Smooth muscle cell (in vitro differentiated cells): ENCODE measurements around the gene CELA3B. TPM values are rescaled to one million over a fixed set of nuclear protein-coding genes. Genes with fewer than 3 reads are reported as not detected.
"Not testable (repeated sequence)": the region's sequence is repeated elsewhere in the genome, so short reads cannot be mapped to it uniquely, and the experiment has no call there.

Source experiments
- DNase-seq: peaks from one replicate; lab custom pipeline; 2025; ENCODE audit not compliant: unreplicated experiment; lab: John Stamatoyannopoulos, UW
- H2AFZ ChIP-seq: fragments of 200-600 bp; sonication (generic); 2 replicates; pipeline ENCODE4 v1.6.0; 2016; ENCODE audit warnings: antibody characterized with exemption, low read depth, mild to moderate bottlenecking
- H3F3A ChIP-seq: fragments of 200-600 bp; sonication (generic); 2 replicates; pipeline ENCODE4 v1.6.0; 2017; ENCODE audit warnings: antibody characterized with exemption, low read depth
- H3K27ac ChIP-seq: fragments of 200-600 bp; sonication (generic); 2 replicates; pipeline ENCODE4 v1.5.1; 2016; ENCODE audit warnings: low read depth, mild to moderate bottlenecking
- H3K27me3 ChIP-seq: fragments of 200-600 bp; sonication (generic); 2 replicates; pipeline ENCODE4 v1.6.1; 2016; ENCODE audit warnings: low read depth, mild to moderate bottlenecking
- H3K36me3 ChIP-seq: fragments of 200-600 bp; sonication (generic); 2 replicates; pipeline ENCODE4 v1.5.1; 2016; ENCODE audit warnings: low read depth
- H3K4me1 ChIP-seq: fragments of 200-600 bp; sonication (generic); 2 replicates; pipeline ENCODE4 v1.5.1; 2016; ENCODE audit warnings: low read depth
- H3K4me2 ChIP-seq: fragments of 200-600 bp; sonication (generic); 2 replicates; pipeline ENCODE4 v1.6.0; 2016; ENCODE audit warnings: mild to moderate bottlenecking
- H3K4me3 ChIP-seq: fragments of 200-600 bp; sonication (generic); 2 replicates; pipeline ENCODE4 v1.5.1; 2016; ENCODE audit warnings: mild to moderate bottlenecking
- H3K79me2 ChIP-seq: fragments of 200-600 bp; sonication (generic); 2 replicates; pipeline ENCODE4 v1.6.0; 2016; ENCODE audit warnings: low read depth, mild to moderate bottlenecking
- H3K9ac ChIP-seq: fragments of 200-600 bp; sonication (generic); 2 replicates; pipeline ENCODE4 v1.6.0; 2016; ENCODE audit warnings: low read depth
- H3K9me3 ChIP-seq: fragments of 200-600 bp; sonication (generic); replicated peaks from 2 replicates; pipeline ENCODE4 v1.5.1; 2016; ENCODE audit warnings: low read depth
- H4K20me1 ChIP-seq: fragments of 200-600 bp; sonication (generic); 2 replicates; pipeline ENCODE4 v1.6.0; 2016; ENCODE audit warnings: low read depth
- WGBS: methylation state at CpG from one replicate; pipeline ENCODE4 v1.1.7; 2016; ENCODE audit warnings: low lambda C conversion rate; 5-methylcytosine and 5-hydroxymethylcytosine counted together
- polyA plus RNA-seq: library from polyadenylated mRNA; unstranded; fragments of >200 nt; fragmentation: Nextera tagmentation; extraction: Ambion mirVana; gene quantifications from 2 replicates; pipeline ENCODE4 v1.2.1, GENCODE V29; 2016
- total RNA-seq: library from RNA; depleted of rRNA; stranded (reverse); fragments of >200 nt; gene quantifications from 2 replicates; pipeline ENCODE4 v1.2.3, GENCODE V29; 2014

The CELA3B gene
- total and polyA plus RNA-seq, 2 experiments from 2014 or later = not detected

DNA sequence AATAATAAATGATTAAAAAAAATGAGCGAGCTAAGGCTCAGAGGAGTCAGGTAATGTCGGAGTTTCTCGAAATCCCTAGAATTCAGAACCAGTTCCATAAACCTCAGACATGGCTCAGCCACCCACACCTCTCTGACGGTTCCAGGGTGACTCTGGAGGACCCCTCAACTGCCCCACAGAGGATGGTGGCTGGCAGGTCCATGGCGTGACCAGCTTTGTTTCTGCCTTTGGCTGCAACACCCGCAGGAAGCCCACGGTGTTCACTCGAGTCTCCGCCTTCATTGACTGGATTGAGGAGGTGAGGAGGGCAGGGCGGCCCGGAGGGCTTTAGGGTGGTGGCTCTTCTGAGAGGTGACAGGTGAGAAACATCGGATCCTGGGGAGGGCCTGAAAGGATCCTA, 9.6 kb downstream of the CELA3B start:
- not testable (repeated sequence) for H3K4me2 ChIP-seq, H3K9me3 ChIP-seq, H3K4me3 ChIP-seq, H3K27ac ChIP-seq, H3K9ac ChIP-seq, H3K27me3 ChIP-seq, H4K20me1 ChIP-seq, H3K79me2 ChIP-seq, H3F3A ChIP-seq, H3K36me3 ChIP-seq, H3K4me1 ChIP-seq, DNase-seq, H2AFZ ChIP-seq
- WGBS = 88% methylated on average over 10 of the region's 12 CpGs

DNA sequence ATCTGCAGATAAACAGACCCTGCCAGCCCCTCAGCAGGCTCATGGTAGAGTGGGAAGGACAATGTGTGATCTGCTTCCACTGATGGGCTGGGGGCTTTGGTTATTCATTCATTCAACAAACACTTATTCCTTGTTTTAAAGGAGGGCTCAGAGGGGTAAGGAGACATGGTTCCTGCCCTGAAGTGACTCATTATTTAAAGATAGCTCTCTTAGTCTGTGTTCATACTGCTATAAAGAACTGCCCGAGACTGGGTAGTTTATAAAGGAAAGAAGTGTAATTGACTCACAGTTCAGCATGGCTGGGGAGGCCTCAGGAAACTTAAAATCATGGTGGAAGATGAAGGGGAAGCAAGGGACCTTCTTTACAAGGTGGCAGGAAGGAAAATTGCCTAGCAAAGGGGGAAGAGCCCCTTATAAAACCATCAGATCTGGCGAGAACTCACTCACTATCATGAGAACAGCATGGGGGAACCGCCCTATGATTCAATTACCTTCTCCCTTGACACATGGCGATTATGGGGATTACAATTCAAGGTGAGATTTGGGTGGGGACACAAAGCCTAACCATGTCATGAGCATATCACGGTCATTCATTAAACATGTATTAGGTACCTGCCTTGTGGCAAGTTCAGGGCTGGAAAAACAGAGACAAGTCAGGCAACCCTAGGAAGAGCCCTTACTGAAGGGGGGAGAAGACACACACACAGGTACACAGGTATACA, 13.0 kb downstream of the CELA3B start:
- not testable (repeated sequence) for H2AFZ ChIP-seq, H3K4me1 ChIP-seq, H3F3A ChIP-seq, H3K9ac ChIP-seq, H3K9me3 ChIP-seq, H3K79me2 ChIP-seq, H3K36me3 ChIP-seq, H3K4me3 ChIP-seq, DNase-seq, H3K4me2 ChIP-seq, H3K27ac ChIP-seq, H4K20me1 ChIP-seq, H3K27me3 ChIP-seq
- 63% methylated on average over 3 of the region's 5 CpGs for WGBS

DNA sequence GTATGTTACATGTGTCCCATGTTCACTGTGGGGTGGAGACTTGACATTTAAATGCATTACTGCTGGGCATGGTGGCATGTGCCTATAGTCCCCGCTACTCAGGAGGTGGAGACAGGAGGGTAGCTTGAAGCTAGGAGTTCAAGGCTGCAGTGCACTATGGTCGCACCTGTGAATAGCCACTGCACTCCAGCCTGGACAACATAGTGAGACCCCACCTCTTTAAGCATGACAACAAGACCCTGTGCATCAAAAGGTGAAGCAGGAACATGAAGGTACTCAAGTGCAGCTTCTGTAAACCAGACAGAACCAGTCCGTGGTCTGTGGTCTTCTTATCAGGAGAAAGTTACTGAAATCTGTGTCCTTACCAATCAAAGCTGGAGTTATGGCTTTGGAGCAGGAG, 15.4 kb downstream of the CELA3B start:
- not testable (repeated sequence) for H4K20me1 ChIP-seq, H3K4me3 ChIP-seq, H3K4me1 ChIP-seq, DNase-seq, H3K27ac ChIP-seq, H3F3A ChIP-seq, H3K79me2 ChIP-seq, H3K9me3 ChIP-seq, H3K4me2 ChIP-seq, H2AFZ ChIP-seq, H3K27me3 ChIP-seq, H3K9ac ChIP-seq, H3K36me3 ChIP-seq
- WGBS = 95% methylated on average over 3 of the region's 3 CpGs

DNA sequence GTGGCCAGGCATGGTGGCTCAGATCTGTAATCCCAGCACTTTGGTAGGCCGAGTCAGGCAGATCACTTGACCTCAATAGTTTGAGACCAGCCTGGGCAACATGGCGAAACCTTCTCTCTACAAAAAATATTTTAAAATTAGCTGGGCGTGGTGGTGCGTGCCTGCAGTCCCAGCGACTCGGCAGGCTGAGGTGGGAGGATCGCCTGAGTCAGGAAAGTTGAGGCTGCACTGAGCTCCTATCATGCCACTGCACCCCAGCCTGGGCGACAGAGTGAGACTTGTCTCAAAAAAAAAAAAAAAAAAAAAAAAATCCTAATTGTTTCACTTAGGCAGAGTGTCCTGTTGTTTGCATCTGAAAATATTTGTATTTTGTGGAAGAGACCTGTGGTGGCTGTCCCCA, 17.9 kb downstream of the CELA3B start:
- H3K36me3 ChIP-seq, H4K20me1 ChIP-seq, H3K4me3 ChIP-seq, DNase-seq, H3K79me2 ChIP-seq, H3F3A ChIP-seq, H2AFZ ChIP-seq, H3K9ac ChIP-seq, H3K27me3 ChIP-seq, H3K9me3 ChIP-seq, H3K27ac ChIP-seq, H3K4me2 ChIP-seq, H3K4me1 ChIP-seq: not testable (repeated sequence)
- 94% methylated on average over 8 of the region's 8 CpGs for WGBS

DNA sequence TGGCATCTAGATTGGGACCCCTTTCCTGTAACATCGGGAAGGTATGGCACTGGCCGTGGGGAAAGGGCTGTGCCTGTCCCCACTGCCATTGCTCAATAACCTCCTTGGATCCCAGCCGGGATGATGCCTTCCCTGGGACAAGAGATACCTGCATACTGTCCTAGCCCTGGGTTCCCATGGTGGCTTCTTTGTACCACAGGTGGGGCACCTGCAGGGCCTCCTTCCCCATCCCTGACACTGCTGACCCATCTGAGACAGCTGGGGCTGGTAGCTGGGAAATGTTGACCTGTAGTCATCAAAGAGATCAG, 19.8 kb downstream of the CELA3B start:
- H3K79me2 ChIP-seq, H3K9ac ChIP-seq, H3F3A ChIP-seq, H3K27me3 ChIP-seq, H3K36me3 ChIP-seq, H3K4me2 ChIP-seq, DNase-seq, H3K27ac ChIP-seq, H3K9me3 ChIP-seq, H3K4me3 ChIP-seq, H4K20me1 ChIP-seq, H3K4me1 ChIP-seq, H2AFZ ChIP-seq: not testable (repeated sequence)
- 78% methylated on average over 3 of the region's 3 CpGs for WGBS

DNA sequence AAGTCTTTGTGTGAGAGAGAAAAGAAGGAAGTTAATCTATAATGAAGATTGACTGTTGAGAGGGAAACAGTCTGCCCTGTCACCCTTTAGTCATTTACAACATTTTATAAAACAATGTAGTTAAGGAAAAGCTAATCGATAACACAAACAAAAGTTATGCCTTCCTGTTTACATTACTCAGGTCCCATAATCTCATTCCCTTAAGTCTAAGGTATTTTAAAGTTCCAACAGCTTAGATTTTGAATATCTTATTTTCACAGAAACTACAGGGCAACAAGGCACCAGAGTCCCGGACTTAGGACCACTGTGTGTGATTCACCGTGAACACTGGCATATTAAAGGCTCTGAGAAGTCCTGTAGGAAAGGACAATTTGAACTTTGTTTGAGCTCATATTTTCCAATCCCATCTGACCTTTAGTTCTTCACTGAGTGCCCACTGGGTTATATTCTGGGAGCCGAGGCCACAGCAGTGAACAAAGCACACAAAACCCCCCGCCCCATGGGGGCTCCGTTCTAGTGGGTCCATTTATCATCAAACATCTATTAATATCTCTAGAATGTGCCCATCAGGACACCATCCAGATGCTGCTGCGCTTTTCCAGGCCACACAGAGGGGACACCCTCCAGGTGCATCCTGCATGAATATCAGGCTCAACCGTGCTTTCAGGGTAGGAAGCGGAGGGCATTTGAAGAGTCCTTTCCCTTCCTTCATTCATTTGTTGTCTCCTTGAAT, 21.2 kb downstream of the CELA3B start:
- H3K9me3 ChIP-seq, H3K4me3 ChIP-seq, H3K27me3 ChIP-seq, H3K79me2 ChIP-seq, H3K4me1 ChIP-seq, H3K4me2 ChIP-seq, H4K20me1 ChIP-seq, H3K36me3 ChIP-seq, H3K9ac ChIP-seq, H2AFZ ChIP-seq, DNase-seq, H3K27ac ChIP-seq, H3F3A ChIP-seq: not testable (repeated sequence)
- 91% methylated on average over 9 of the region's 9 CpGs for WGBS

DNA sequence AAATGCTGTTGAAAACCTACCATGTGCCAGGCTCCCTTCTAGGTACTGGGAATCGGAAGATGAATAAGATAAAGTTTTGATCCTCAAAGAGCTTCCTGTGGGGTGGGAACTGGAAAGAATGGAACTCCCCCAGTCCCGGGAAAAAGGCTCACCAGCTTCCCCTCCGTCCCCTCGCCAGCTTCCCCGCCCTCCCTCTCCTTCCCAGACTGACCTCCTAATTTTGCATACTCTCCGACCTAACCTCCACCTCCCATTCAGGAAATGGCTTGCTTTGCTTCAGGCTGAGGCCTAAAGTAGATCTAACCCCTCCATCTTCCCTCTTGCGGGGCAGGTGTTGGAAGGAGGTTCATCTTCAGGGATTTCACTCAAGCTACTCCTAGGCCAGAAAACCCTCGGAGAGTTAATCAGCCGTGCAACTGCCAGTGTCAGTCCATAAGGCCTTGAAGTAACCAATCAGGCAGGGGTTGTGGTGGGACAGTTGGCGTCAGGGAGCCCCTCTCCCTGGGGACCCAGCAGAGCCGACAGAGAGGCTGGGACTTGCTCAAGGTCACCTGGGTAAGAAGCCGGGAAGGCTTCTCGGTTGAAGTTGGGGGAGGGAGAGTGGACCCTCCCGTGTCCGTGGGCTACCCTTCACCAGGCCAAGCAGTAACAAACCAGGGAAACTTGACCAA, 21.9 kb downstream of the CELA3B start:
- H3K27ac ChIP-seq, H3F3A ChIP-seq, H3K9me3 ChIP-seq, DNase-seq, H3K36me3 ChIP-seq, H3K4me3 ChIP-seq, H3K9ac ChIP-seq, H3K79me2 ChIP-seq, H3K27me3 ChIP-seq, H2AFZ ChIP-seq, H4K20me1 ChIP-seq, H3K4me2 ChIP-seq, H3K4me1 ChIP-seq: not testable (repeated sequence)
- WGBS = 79% methylated on average over 12 of the region's 15 CpGs

DNA sequence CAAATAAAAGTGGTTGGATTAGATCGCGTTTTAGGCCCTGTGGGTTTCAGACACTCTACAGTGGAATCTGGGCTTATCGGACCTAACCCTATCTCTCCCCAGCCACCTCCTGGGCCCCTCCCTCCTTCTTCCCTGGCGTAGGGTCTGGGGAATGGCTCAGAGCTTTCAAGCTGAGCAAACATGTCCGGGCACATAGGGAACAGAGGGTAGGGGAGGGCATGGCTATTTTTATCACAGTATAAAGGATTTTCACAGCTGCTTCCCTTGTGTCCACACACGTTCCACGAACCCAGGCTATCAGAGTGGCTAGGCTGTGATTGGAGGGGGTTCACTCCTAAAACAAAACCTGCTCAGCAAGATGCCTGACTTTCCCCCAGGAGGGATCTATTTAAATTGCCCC, 22.8 kb downstream of the CELA3B start:
- not testable (repeated sequence) for H4K20me1 ChIP-seq, H3K4me3 ChIP-seq, H3K9me3 ChIP-seq, H3K9ac ChIP-seq, H2AFZ ChIP-seq, H3K79me2 ChIP-seq, H3K4me1 ChIP-seq, DNase-seq, H3K27me3 ChIP-seq, H3K4me2 ChIP-seq, H3K27ac ChIP-seq, H3F3A ChIP-seq, H3K36me3 ChIP-seq
- WGBS = 44% methylated on average over 5 of the region's 7 CpGs
